K562 (cell line): ENCODE results near the gene ATP5F1D. TPM values are rescaled to one million over a fixed set of nuclear protein-coding genes. Genes with fewer than 3 reads are reported as not detected.

Experiments
- BRCA1 ChIP-seq, 2 experiments: fragments of 450-650 bp in 1 of 2; sonication (generic) in 1 of 2; formaldehyde crosslinking in 1 of 2; IDR thresholded peaks; 2 replicates each; pipeline versions ENCODE4 v1.5.0 to v1.6.1; 2017 to 2020; ENCODE audit warnings: mild to moderate bottlenecking in 1 of 2, missing genetic modification reagents in 1 of 2
- CBFA2T2 ChIP-seq: fragments of 450-650 bp; conservative IDR thresholded peaks from 2 replicates; pipeline ENCODE4 v1.6.1; 2017; ENCODE audit warnings: mild to moderate bottlenecking
- CTBP1 ChIP-seq: fragments of 450-650 bp; IDR thresholded peaks from 2 replicates; pipeline ENCODE4 v1.6.1; 2016; ENCODE audit warnings: borderline replicate concordance
- ETV5 ChIP-seq: sonication (generic); formaldehyde crosslinking; IDR thresholded peaks from 2 replicates; pipeline ENCODE4 v1.4.0; 2020; ENCODE audit warnings: low read depth, mild to moderate bottlenecking, missing genetic modification reagents
- FIP1L1 ChIP-seq: fragments of 200-400 bp; formaldehyde crosslinking; IDR thresholded peaks from 2 replicates; pipeline ENCODE4 v1.6.1; 2018; ENCODE audit warnings: mild to moderate bottlenecking, low read depth, low read length; ENCODE audit not compliant: poor library complexity, severe bottlenecking
- HEY1 ChIP-seq: fragments of 250-450 bp; sonication (Bioruptor Pico); IDR thresholded peaks from 2 replicates; pipeline ENCODE4 v1.5.0; 2020; ENCODE audit warnings: mild to moderate bottlenecking, moderate library complexity, borderline replicate concordance
- NEUROD1 ChIP-seq: fragments of 150-350 bp; IDR thresholded peaks from 2 replicates; pipeline ENCODE4 v1.6.1; 2014; ENCODE audit warnings: borderline replicate concordance, low read length, low read depth; ENCODE audit not compliant: partially characterized antibody
- NR2C2 ChIP-seq, 2 experiments: fragments of 200-800 bp in 1 of 2; sonication (Bioruptor generic) in 1 of 2; sonication (generic) in 1 of 2; formaldehyde crosslinking in 1 of 2; IDR thresholded peaks; 2 replicates each; pipeline versions ENCODE4 v1.6.1 to v1.8.0; 2016 to 2022; ENCODE audit warnings: mild to moderate bottlenecking in 1 of 2, missing compliant biosample characterization in 1 of 2, missing genetic modification characterization in 1 of 2, missing genetic modification reagents in 1 of 2
- PHF20 ChIP-seq: fragments of 450-650 bp; IDR thresholded peaks from 2 replicates; pipeline ENCODE4 v1.6.1; 2018; ENCODE audit not compliant: partially characterized antibody
- PKNOX1 ChIP-seq: fragments of 450-650 bp; IDR thresholded peaks from 2 replicates; pipeline ENCODE4 v1.6.1; 2016
- RBFOX2 ChIP-seq: fragments of 200-400 bp; formaldehyde crosslinking; IDR thresholded peaks from 2 replicates; pipeline ENCODE4 v1.6.1; 2017; ENCODE audit warnings: low read depth, mild to moderate bottlenecking, low read length, moderate library complexity
- SMAD1 ChIP-seq: fragments of 150-350 bp; IDR thresholded peaks from 2 replicates; pipeline ENCODE4 v1.6.1; 2014; ENCODE audit warnings: low read length, low read depth; ENCODE audit not compliant: partially characterized antibody
- SOX6 ChIP-seq: fragments of 450-650 bp; IDR thresholded peaks from 2 replicates; pipeline ENCODE4 v1.6.1; 2014; ENCODE audit warnings: mild to moderate bottlenecking
- TEAD1 ChIP-seq, 2 experiments: fragments of 450-650 bp in 1 of 2; sonication (generic) in 1 of 2; formaldehyde crosslinking; IDR thresholded peaks; 2 replicates each; pipeline versions ENCODE4 v1.4.0 to v1.8.0; 2020 to 2022; ENCODE audit warnings: mild to moderate bottlenecking in 2 of 2, missing genetic modification reagents in 1 of 2
- THRAP3 ChIP-seq: fragments of 450-650 bp; IDR thresholded peaks from 2 replicates; pipeline ENCODE4 v1.6.1; 2016; ENCODE audit warnings: mild to moderate bottlenecking, inconsistent platforms, borderline replicate concordance
- USF2 ChIP-seq: sonication (generic); formaldehyde crosslinking; IDR thresholded peaks from 2 replicates; pipeline ENCODE4 v1.5.0; 2020; ENCODE audit warnings: missing genetic modification reagents
- ZC3H11A ChIP-seq: IDR thresholded peaks from 2 replicates; pipeline ENCODE4 v1.6.1; 2012; ENCODE audit warnings: low read depth, low read length, improper control_type of control experiment
- ZFX ChIP-seq: sonication (generic); formaldehyde crosslinking; IDR thresholded peaks from 2 replicates; pipeline ENCODE4 v1.8.0; 2022; ENCODE audit warnings: mild to moderate bottlenecking, missing genetic modification reagents, moderate library complexity
- ZNF764 ChIP-seq: fragments of 250-450 bp; sonication (Bioruptor Pico); IDR thresholded peaks from 2 replicates; pipeline ENCODE4 v1.4.0; 2020; ENCODE audit warnings: low read depth, mild to moderate bottlenecking, moderate library complexity
- polyA plus RNA-seq, 8 experiments: library from polyadenylated mRNA; depleted of rRNA in 4 of 8; stranded (reverse) in 5 of 8; unstranded in 3 of 8; fragments of >200 nt; fragmentation: Nextera tagmentation in 2 of 8; fragmentation: Illumina TruSeq in 1 of 8; extraction: Ambion mirVana in 2 of 8; extraction: Trizol in 1 of 8; gene quantifications; 2 replicates each; pipeline versions ENCODE4 v1.2.1 to v1.2.3, GENCODE V29; 2011 to 2014; ENCODE audit warnings: inconsistent platforms in 1 of 8, missing spikeins in 1 of 8
- total RNA-seq, 7 experiments: library from RNA; depleted of rRNA in 6 of 7; stranded (reverse); fragments of >200 nt in 6 of 7; fragmentation: Illumina TruSeq in 2 of 7; extraction: Trizol in 2 of 7; gene quantifications; 2 replicates each; pipeline versions ENCODE4 v1.2.1 to v1.2.3, GENCODE V29; 2011 to 2021; ENCODE audit warnings: low replicate concordance in 1 of 7
- TF ChIP-seq, protein P1 (sequence below): fragments of 450-650 bp; IDR thresholded peaks from 2 replicates; pipeline ENCODE4 v1.6.1; 2016; ENCODE audit warnings: missing biosample characterization, missing genetic modification characterization
- TF ChIP-seq, protein P2 (sequence below): fragments of 450-650 bp; IDR thresholded peaks from 2 replicates; pipeline ENCODE4 v1.7.1; 2018; ENCODE audit warnings: mild to moderate bottlenecking, low read depth; ENCODE audit not compliant: partially characterized antibody

Gene ATP5F1D
- total and polyA plus RNA-seq, 9 of the 15 experiments (the other 6 are each of a cell fraction or from before 2014, with no cell fraction given): 3.9 to 409 (median 36.8) TPM

GRCh38 chr19:1275260-1275975 is 33.9 kb downstream of the ATP5F1D start, which contains the start of gene FAM174C (continued):
- TF ChIP-seq RBFOX2 (peak; percentile 81), USF2 (CRISPR knock-in tag) (peak; percentile 100), CBFA2T2 (peak; percentile 85), ZC3H11A (no peak), CTBP1 (peak; percentile 95), HEY1 (CRISPR knock-in tag) (no peak; the same call in 1 of the 2 replicates), PKNOX1 (peak; percentile 97), ETV5 (CRISPR knock-in tag) (peak; percentile 0; the same call in 1 of the 2 replicates), PHF20 (peak; percentile 18), SOX6 (peak; percentile 43), SMAD1 (peak; percentile 65), NR2C2 (CRISPR knock-in tag; IDR thresholded peaks at IDR 0.05) (no peak; the same call in 1 of the 2 replicates), NR2C2 (tag; IDR thresholded peaks at IDR 0.05) (peak; percentile 79; the same call in 1 of the 2 replicates), TEAD1 (CRISPR knock-in tag; IDR thresholded peaks at IDR 0.05) (0 out of 4 replicates have a peak, but pooled peaks of 1 of the 2 experiments have one; percentile 54), ZFX (CRISPR knock-in tag) (peak; percentile 81), FIP1L1 (peak; percentile 89), NEUROD1 (peak; percentile 57), THRAP3 (no peak), ZNF764 (CRISPR knock-in tag) (no peak), BRCA1 (IDR thresholded peaks at IDR 0.05) (no peak), BRCA1 (CRISPR knock-in tag; IDR thresholded peaks at IDR 0.05) (no peak)
- TF ChIP-seq, protein P1, sequence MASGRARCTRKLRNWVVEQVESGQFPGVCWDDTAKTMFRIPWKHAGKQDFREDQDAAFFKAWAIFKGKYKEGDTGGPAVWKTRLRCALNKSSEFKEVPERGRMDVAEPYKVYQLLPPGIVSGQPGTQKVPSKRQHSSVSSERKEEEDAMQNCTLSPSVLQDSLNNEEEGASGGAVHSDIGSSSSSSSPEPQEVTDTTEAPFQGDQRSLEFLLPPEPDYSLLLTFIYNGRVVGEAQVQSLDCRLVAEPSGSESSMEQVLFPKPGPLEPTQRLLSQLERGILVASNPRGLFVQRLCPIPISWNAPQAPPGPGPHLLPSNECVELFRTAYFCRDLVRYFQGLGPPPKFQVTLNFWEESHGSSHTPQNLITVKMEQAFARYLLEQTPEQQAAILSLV (tag): no peak
- TF ChIP-seq, protein P2, sequence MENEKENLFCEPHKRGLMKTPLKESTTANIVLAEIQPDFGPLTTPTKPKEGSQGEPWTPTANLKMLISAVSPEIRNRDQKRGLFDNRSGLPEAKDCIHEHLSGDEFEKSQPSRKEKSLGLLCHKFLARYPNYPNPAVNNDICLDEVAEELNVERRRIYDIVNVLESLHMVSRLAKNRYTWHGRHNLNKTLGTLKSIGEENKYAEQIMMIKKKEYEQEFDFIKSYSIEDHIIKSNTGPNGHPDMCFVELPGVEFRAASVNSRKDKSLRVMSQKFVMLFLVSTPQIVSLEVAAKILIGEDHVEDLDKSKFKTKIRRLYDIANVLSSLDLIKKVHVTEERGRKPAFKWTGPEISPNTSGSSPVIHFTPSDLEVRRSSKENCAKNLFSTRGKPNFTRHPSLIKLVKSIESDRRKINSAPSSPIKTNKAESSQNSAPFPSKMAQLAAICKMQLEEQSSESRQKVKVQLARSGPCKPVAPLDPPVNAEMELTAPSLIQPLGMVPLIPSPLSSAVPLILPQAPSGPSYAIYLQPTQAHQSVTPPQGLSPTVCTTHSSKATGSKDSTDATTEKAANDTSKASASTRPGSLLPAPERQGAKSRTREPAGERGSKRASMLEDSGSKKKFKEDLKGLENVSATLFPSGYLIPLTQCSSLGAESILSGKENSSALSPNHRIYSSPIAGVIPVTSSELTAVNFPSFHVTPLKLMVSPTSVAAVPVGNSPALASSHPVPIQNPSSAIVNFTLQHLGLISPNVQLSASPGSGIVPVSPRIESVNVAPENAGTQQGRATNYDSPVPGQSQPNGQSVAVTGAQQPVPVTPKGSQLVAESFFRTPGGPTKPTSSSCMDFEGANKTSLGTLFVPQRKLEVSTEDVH: peak; percentile 30
